GM10266 (cell line): ENCODE measurements around the gene KCNAB1.

Source experiments
- DNase-seq: peaks from one replicate; pipeline ENCODE4 v3.0.0; 2012; ENCODE audit errors: extremely low spot score
- TF ChIP-seq, protein P1 (sequence below): IDR thresholded peaks from 2 replicates; pipeline ENCODE4 v1.5.1; 2012; ENCODE audit warnings: mild to moderate bottlenecking, low read depth; ENCODE audit not compliant: control insufficient read depth, insufficient read depth; ENCODE audit errors: missing control alignments

Gene KCNAB1

DNA sequence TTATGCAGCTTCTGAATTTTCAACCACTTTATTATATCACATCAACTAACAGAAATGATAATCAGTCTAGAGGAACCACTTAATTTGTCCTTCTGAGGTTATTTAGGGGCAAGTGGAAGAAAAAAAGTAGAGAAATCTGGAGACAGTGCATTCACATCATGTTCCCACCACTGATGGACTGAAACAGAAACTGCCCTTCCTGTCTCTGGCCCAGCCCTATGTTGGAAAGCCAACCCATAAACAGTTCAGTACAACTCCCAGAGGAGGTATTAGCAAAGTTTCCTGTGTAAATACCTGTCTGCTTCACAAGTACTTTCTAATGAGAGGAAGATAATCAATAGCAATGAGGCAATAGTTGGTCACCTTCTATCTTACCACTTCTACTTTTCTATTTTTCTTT, 228.7 kb downstream of the KCNAB1 start:
- DNase-seq = no peak
- TF ChIP-seq, protein P1, sequence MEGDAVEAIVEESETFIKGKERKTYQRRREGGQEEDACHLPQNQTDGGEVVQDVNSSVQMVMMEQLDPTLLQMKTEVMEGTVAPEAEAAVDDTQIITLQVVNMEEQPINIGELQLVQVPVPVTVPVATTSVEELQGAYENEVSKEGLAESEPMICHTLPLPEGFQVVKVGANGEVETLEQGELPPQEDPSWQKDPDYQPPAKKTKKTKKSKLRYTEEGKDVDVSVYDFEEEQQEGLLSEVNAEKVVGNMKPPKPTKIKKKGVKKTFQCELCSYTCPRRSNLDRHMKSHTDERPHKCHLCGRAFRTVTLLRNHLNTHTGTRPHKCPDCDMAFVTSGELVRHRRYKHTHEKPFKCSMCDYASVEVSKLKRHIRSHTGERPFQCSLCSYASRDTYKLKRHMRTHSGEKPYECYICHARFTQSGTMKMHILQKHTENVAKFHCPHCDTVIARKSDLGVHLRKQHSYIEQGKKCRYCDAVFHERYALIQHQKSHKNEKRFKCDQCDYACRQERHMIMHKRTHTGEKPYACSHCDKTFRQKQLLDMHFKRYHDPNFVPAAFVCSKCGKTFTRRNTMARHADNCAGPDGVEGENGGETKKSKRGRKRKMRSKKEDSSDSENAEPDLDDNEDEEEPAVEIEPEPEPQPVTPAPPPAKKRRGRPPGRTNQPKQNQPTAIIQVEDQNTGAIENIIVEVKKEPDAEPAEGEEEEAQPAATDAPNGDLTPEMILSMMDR = no peak

DNA sequence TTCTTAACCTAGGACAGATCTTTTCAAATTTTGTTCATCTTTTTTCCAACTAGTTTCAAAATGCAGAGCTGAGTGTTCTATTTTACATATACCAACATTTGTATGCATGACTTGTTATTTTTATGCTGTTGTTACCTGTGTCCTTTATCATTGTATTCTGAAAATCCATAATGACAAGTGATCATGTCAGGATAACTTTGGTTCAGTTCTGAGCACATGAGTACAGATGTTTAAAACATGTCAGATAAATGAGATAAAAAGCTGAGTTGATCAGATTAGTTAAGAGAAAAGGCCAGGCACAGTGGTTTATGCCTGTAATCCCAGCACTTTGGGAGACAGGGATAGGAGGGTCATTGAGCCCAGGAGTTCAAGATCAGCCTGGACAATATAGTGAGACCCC, 229.6 kb downstream of the KCNAB1 start:
- TF ChIP-seq, protein P1 = no peak
- DNase-seq = no peak

GRCh38 chr3:156350781-156351180, 230.4 kb downstream of the KCNAB1 start:
- no peak for DNase-seq
- TF ChIP-seq, protein P1 = no peak

DNA sequence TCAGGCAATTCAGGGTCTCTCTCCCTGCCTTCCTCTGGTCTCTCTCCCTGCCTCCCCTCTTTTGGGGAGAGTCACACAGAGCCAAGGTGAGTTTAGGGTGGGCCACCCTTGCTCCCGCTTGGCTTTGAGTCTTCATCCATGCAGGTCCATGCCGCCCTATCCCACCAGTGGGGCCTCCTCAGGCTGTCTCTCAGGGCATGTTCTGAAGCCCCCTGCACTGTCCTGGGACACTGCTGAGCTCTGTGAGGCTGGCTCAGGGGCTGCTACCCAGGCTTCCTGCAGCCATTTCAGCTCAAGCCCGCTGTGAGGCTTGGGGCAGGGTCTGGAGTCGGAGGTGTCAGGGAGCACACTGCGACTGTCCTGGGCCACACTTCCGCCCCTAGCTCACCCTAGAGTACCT, 231.4 kb downstream of the KCNAB1 start:
- no peak for DNase-seq
- TF ChIP-seq, protein P1 = no peak

DNA sequence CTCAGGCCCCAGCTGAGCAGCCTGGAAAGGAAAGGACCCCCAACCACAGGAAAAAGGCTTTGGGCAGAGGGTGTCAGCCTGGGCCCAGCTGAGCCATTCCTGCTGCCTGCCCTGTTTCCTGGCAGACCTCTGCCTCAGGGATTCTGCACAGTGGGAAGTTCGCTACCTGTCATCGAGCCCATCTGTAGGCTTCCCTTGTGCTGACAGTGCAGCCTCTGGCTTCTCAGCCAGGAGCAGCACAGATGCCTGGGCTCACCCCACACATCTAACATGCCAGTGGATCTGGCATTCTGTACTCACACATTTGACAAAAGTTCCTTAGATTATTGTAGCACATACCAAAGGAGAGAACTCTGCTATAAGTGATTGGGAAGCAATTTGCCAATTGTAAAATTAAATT, 232.3 kb downstream of the KCNAB1 start:
- DNase-seq = no peak
- TF ChIP-seq, protein P1 = no peak

DNA sequence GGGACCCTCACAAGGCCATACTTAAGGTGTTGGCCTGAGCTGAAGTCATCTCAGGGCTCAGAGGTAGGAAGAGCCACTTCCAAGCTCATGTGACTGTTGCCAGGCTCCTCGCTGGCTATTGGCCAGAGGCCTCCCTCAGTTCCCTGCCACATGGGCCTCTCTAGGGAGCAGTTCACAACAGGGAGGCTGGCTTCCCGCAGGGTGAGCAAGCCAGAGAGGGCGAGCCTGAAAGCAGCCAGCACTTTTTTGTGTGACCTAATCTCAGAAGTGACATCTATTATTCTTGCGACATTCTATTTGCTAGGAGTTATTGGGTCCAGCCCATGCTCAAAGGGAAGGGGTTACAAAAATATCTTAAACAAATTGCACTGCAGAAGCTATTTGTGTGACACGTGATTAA, 233.2 kb downstream of the KCNAB1 start:
- DNase-seq = no peak
- TF ChIP-seq, protein P1 = no peak

GRCh38 chr3:156356537-156357363, 236.4 kb downstream of the KCNAB1 start:
- TF ChIP-seq, protein P1 = no peak
- no peak for DNase-seq
